Spleen (tissue), 11 donors: ENCODE results near the gene ST8SIA6. TPM values are rescaled to one million over a fixed set of nuclear protein-coding genes. Genes with fewer than 3 reads are reported as not detected.

Experiments used
- DNase-seq: peaks from one replicate; pipeline ENCODE4 v3.0.0-alpha.2; 2020
- H3K27ac ChIP-seq, 8 donors: fragments of 200-600 bp; sonication (generic) in 7 of 8; 1 replicate in 4 of 8; 2 replicates in 4 of 8; pipeline versions ENCODE4 v1.5.0 to v1.8.0; 2016 to 2021; ENCODE audit warnings: inconsistent platforms in 4 of 8, mild to moderate bottlenecking in 4 of 8, moderate library complexity in 1 of 8
- H3K27me3 ChIP-seq, 7 donors: fragments of 200-600 bp; sonication (generic) in 6 of 7; replicated peaks in 1 of 7; 1 replicate in 4 of 7; 2 replicates in 3 of 7; pipeline versions ENCODE4 v1.5.0 to v1.8.0; 2016 to 2021; ENCODE audit warnings: inconsistent platforms in 3 of 7, mild to moderate bottlenecking in 1 of 7
- H3K36me3 ChIP-seq, 6 donors: fragments of 200-600 bp; sonication (generic) in 5 of 6; 1 replicate in 4 of 6; 2 replicates in 2 of 6; pipeline versions ENCODE4 v1.5.0 to v1.8.0; 2016 to 2021; ENCODE audit warnings: inconsistent platforms in 2 of 6
- H3K4me1 ChIP-seq, 6 donors: fragments of 200-600 bp; sonication (generic) in 5 of 6; 1 replicate in 3 of 6; 2 replicates in 3 of 6; pipeline versions ENCODE4 v1.5.0 to v1.8.0; 2016 to 2021; ENCODE audit warnings: inconsistent platforms in 3 of 6
- H3K4me3 ChIP-seq, 8 donors: fragments of 200-600 bp; sonication (generic) in 7 of 8; 1 replicate in 4 of 8; 2 replicates in 4 of 8; pipeline versions ENCODE4 v1.5.0 to v1.8.0; 2016 to 2021; ENCODE audit warnings: inconsistent platforms in 4 of 8, mild to moderate bottlenecking in 4 of 8, moderate library complexity in 2 of 8
- H3K9me3 ChIP-seq, 8 donors: fragments of 200-600 bp; sonication (generic) in 7 of 8; 1 replicate in 4 of 8; 2 replicates in 4 of 8; pipeline versions ENCODE4 v1.5.0 to v1.8.0; 2016 to 2021; ENCODE audit warnings: inconsistent platforms in 4 of 8
- CTCF ChIP-seq, 11 experiments: fragments of 200-600 bp in 7 of 11; fragments of 450-650 bp in 4 of 11; sonication (generic) in 4 of 11; IDR thresholded peaks in 8 of 11; conservative IDR thresholded peaks in 3 of 11; 1 replicate in 7 of 11; 2 replicates in 4 of 11; pipeline versions ENCODE4 v1.4.0 to v1.8.0; 2016 to 2021; ENCODE audit warnings: antibody characterized with exemption in 11 of 11, inconsistent platforms in 4 of 11, mild to moderate bottlenecking in 1 of 11
- POLR2A ChIP-seq, 3 donors: fragments of 450-650 bp; IDR thresholded peaks; one replicate each; pipeline ENCODE4 v1.5.1; 2017; ENCODE audit warnings: antibody characterized with exemption in 3 of 3, mild to moderate bottlenecking in 1 of 3
- POLR2AphosphoS5 ChIP-seq, 3 donors: sonication (generic); formaldehyde crosslinking; IDR thresholded peaks; one replicate each; pipeline ENCODE4 v1.5.1; 2017; ENCODE audit warnings: antibody characterized with exemption in 3 of 3
- WGBS, 5 donors: extraction: QIAGEN DNeasy Blood & Tissue Kit in 3 of 5; methylation state at CpG; one replicate each; pipeline versions ENCODE4 v1.1.5 to v1.1.7; 2013 to 2018; 5-methylcytosine and 5-hydroxymethylcytosine counted together
- intact Hi-C: fragments of 100-400 bp; cut with DNase I; formaldehyde crosslinking; loops from one replicate; pipeline ENCODE4 v1.15.0; 2023; ENCODE audit warnings: low total_unique reads
- polyA plus RNA-seq, 3 donors: library from polyadenylated mRNA; stranded (reverse); fragments of 200-250 nt; gene quantifications; one replicate each; pipeline ENCODE4 v1.2.1, GENCODE V29; 2013
- total RNA-seq, 7 donors: library from RNA; depleted of rRNA in 3 of 7; stranded (reverse); fragments of >200 nt in 3 of 7; fragmentation: NEBNext Ultra II Directional in 4 of 7; extraction: Animal tissue kit (Norgen Biotek cat#: 25700) in 4 of 7; gene quantifications; one replicate each; pipeline versions ENCODE4 v1.1.0 to v1.2.1, GENCODE V29; 2016 to 2021
- donor health status: healthy with polysubstance abuse.
- donor health status: DM: no; HTN: no; CAD: no; lungs with moderate emphysema.
- donor health status: DM: no; HTN: no; CAD: no.
- donor health status: Bipolar disorder and iron deficiency.
- donor health status: healthy.
- donor health status: DM: no; HTN: no; CAD: no.
- donor health status: DM: yes; HTN: yes; CAD: no.

ST8SIA6 gene
- total and polyA plus RNA-seq, 10 donors = 0.02 to 1.2 (median 1.0) TPM; not detected in 3

- Histone ChIP-seq H3K27ac (no peak overlapping the region), H3K27me3 (peaks cover 0 to 6% (median 0%) of the 10 kb centered on the region in 7 donors), H3K4me1 (no peaks in the 10 kb centered on the region), H3K36me3 (no peaks in the 10 kb centered on the region), H3K9me3 (no peaks in the 10 kb centered on the region), H3K4me3 (no peak overlapping the region)
- TF ChIP-seq CTCF (IDR thresholded peaks at IDR 0.05 in 8 of 11, conservative IDR thresholded peaks at IDR 0.05 in 3 of 11) (no peak), POLR2A (IDR thresholded peaks at IDR 0.05) (no peak), POLR2AphosphoS5 (IDR thresholded peaks at IDR 0.05) (no peak)
- 94 to 95% (median 95%) methylated on average over 3 of the region's 3 CpGs for WGBS, 5 donors
- intact Hi-C loops = no loop called here
- DNase-seq = no peak
Measured at GRCh38 chr10:17396004-17396403, 58.4 kb downstream of the ST8SIA6 start.

GRCh38 chr10:17394854-17395253 lies 59.5 kb downstream of the ST8SIA6 start:
- Histone ChIP-seq H3K27me3 (peaks cover 0 to 6% (median 0%) of the 10 kb centered on the region in 7 donors), H3K27ac (no peak overlapping the region), H3K36me3 (no peaks in the 10 kb centered on the region), H3K9me3 (no peaks in the 10 kb centered on the region), H3K4me1 (no peaks in the 10 kb centered on the region), H3K4me3 (no peak overlapping the region)
- intact Hi-C loops = no loop called here
- no peak for DNase-seq
- no peak for TF ChIP-seq POLR2A (IDR thresholded peaks at IDR 0.05)
- TF ChIP-seq CTCF (IDR thresholded peaks at IDR 0.05 in 8 of 11, conservative IDR thresholded peaks at IDR 0.05 in 3 of 11) = no peak
- TF ChIP-seq POLR2AphosphoS5 (IDR thresholded peaks at IDR 0.05) = no peak
- 24 to 43% (median 35%) methylated on average over 6 of the region's 6 CpGs for WGBS, 5 donors

DNA sequence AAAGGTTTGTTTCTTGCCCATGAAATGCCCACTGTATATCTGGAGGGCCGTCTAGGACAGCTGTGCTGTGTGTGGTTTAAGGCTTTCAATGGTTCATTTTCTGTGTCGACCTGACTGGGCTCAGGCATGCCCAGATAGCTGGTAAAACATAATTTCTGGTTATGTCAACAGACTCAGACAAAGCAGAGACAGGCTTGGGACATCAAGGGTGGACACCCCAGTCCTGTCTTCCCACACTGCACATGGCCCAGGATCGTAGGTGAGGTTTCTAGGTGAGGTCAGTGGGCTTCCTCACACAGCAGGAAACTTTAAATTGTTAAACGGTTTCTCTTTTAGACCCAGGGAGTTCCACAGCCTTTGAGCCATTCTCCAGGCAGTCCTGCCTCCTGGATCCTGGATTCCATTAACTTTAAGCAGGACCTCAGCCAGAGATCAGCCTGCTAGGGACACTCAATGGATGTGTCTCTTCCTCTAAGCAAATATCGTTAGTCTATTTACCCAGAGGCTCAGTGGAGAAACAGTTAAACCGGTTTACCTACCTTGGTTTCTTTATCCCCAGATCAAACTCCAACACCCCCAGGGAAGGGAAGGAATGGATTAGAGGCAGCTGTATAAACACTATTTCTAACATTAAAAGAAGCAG lies 66.4 kb downstream of the ST8SIA6 start:
- DNase-seq = no peak
- peaks cover 0 to 5% (median 0%) of the 10 kb centered on the region in 8 donors for H3K9me3 ChIP-seq
- H3K4me1 ChIP-seq = no peaks in the 10 kb centered on the region
- TF ChIP-seq POLR2AphosphoS5 (IDR thresholded peaks at IDR 0.05) (no peak), POLR2A (IDR thresholded peaks at IDR 0.05) (no peak), CTCF (IDR thresholded peaks at IDR 0.05 in 8 of 11, conservative IDR thresholded peaks at IDR 0.05 in 3 of 11) (no peak)
- H3K36me3 ChIP-seq = no peaks in the 10 kb centered on the region
- 64 to 79% (median 73%) methylated on average over 6 of the region's 6 CpGs for WGBS, 5 donors
- H3K27me3 ChIP-seq = no peaks in the 10 kb centered on the region
- no peak overlapping the region for H3K27ac ChIP-seq
- no peak overlapping the region for H3K4me3 ChIP-seq
- intact Hi-C loops = no loop called here

GRCh38 chr10:17386616-17387075 lies 67.7 kb downstream of the ST8SIA6 start:
- DNase-seq = no peak
- Histone ChIP-seq H3K36me3 (no peaks in the 10 kb centered on the region), H3K4me3 (no peak overlapping the region), H3K4me1 (no peaks in the 10 kb centered on the region), H3K27ac (no peak overlapping the region), H3K27me3 (no peaks in the 10 kb centered on the region), H3K9me3 (peaks cover 0 to 5% (median 0%) of the 10 kb centered on the region in 8 donors)
- TF ChIP-seq POLR2AphosphoS5 (IDR thresholded peaks at IDR 0.05) (no peak), POLR2A (IDR thresholded peaks at IDR 0.05) (no peak), CTCF (IDR thresholded peaks at IDR 0.05 in 8 of 11, conservative IDR thresholded peaks at IDR 0.05 in 3 of 11) (no peak)
- WGBS, 5 donors = 87 to 92% (median 91%) methylated on average over 14 to 15 of the region's 15 CpGs
- intact Hi-C loops = no loop called here
